SK-N-MC (cell line): Measurements from ENCODE around the gene ADPGK.

Experiments used
- DNase-seq: peaks from one replicate; pipeline ENCODE4 v3.0.0-alpha.2; 2011; ENCODE audit warnings: low read depth, low spot score
- H3K27ac ChIP-seq: fragments of 200-600 bp; sonication (generic); 2 replicates; pipeline ENCODE4 v1.5.1; 2016; ENCODE audit warnings: mixed run types
- H3K36me3 ChIP-seq: fragments of 200-600 bp; sonication (generic); 2 replicates; pipeline ENCODE4 v1.6.1; 2017; ENCODE audit warnings: antibody characterized with exemption, low read length, mixed read lengths; ENCODE audit not compliant: insufficient read depth
- H3K4me3 ChIP-seq: fragments of 200-600 bp; sonication (generic); 2 replicates; pipeline ENCODE4 v1.5.1; 2016
- H3K9ac ChIP-seq: fragments of 200-600 bp; sonication (generic); 2 replicates; pipeline ENCODE4 v1.8.0; 2017; ENCODE audit warnings: mixed run types, mixed read lengths; ENCODE audit not compliant: insufficient read length
- H3K9me3 ChIP-seq: fragments of 200-600 bp; sonication (generic); 2 replicates; pipeline ENCODE4 v1.6.1; 2017; ENCODE audit warnings: low read depth, mild to moderate bottlenecking, antibody characterized with exemption, low read length, moderate library complexity, mixed read lengths
- EZH2 ChIP-seq: fragments of 200-600 bp; sonication (generic); IDR thresholded peaks from one replicate; pipeline ENCODE4 v1.6.1; 2017; ENCODE audit warnings: antibody characterized with exemption
- FOXP2 ChIP-seq: optimal IDR thresholded peaks from 2 replicates; pipeline ENCODE3; 2011; ENCODE audit warnings: mild to moderate bottlenecking, moderate library complexity; ENCODE audit not compliant: insufficient read depth; ENCODE audit errors: extremely low read length, control extremely low read depth
- POLR2AphosphoS5 ChIP-seq: IDR thresholded peaks from 2 replicates; pipeline ENCODE4 v1.6.1; 2012; ENCODE audit warnings: mild to moderate bottlenecking, low read depth, low read length, borderline replicate concordance

Gene ADPGK

GRCh38 chr15:72793766-72794660, 10.5 kb upstream of the ADPGK start:
- Histone ChIP-seq H3K36me3 (no peaks in the 10 kb centered on the region), H3K9ac (no peak overlapping the region), H3K27ac (no peak overlapping the region), H3K4me3 (no peak overlapping the region), H3K9me3 (no peaks in the 10 kb centered on the region)
- no peak for DNase-seq
- TF ChIP-seq EZH2 (no peak), FOXP2 (no peak), POLR2AphosphoS5 (no peak)

DNA sequence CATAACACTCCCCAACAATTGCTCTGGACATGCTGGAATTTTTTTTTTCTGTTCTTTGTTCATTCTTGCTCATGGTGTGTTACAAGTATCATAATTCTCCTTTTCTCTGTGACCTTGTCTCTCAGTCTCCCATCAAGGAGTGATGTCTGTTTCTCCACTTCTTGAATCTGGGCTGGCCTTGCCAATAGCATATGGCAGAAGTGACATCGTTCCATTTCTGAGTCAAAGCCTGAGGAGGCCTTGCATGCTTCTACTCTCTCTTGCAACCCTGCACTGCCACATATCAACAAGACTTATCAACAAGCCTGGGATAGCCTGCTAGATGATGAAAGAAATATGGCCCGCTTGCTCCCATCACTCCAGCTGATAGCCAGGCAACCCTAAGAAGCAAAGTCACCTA, 8.9 kb upstream of the ADPGK start:
- no peak for DNase-seq
- Histone ChIP-seq H3K4me3 (no peak overlapping the region), H3K9ac (no peak overlapping the region), H3K27ac (no peak overlapping the region), H3K36me3 (no peaks in the 10 kb centered on the region), H3K9me3 (no peaks in the 10 kb centered on the region)
- TF ChIP-seq EZH2, result no peak
- no peak for TF ChIP-seq FOXP2
- TF ChIP-seq POLR2AphosphoS5, result no peak

- H3K9me3 ChIP-seq, result no peaks in the 10 kb centered on the region
- H3K9ac ChIP-seq, result no peak overlapping the region
- H3K36me3 ChIP-seq, result no peaks in the 10 kb centered on the region
- no peak overlapping the region for H3K27ac ChIP-seq
- no peak for DNase-seq
- no peak overlapping the region for H3K4me3 ChIP-seq
- TF ChIP-seq EZH2 (no peak), FOXP2 (no peak), POLR2AphosphoS5 (no peak)
Measured at GRCh38 chr15:72790302-72790910, 6.8 kb upstream of the ADPGK start.

GRCh38 chr15:72787526-72787925, 4.0 kb upstream of the ADPGK start:
- Histone ChIP-seq H3K36me3 (no peaks in the 10 kb centered on the region), H3K27ac (no peak overlapping the region), H3K9ac (no peak overlapping the region), H3K4me3 (no peak overlapping the region), H3K9me3 (no peaks in the 10 kb centered on the region)
- TF ChIP-seq POLR2AphosphoS5, result no peak
- TF ChIP-seq FOXP2, result no peak
- no peak for TF ChIP-seq EZH2
- DNase-seq, result no peak

DNA sequence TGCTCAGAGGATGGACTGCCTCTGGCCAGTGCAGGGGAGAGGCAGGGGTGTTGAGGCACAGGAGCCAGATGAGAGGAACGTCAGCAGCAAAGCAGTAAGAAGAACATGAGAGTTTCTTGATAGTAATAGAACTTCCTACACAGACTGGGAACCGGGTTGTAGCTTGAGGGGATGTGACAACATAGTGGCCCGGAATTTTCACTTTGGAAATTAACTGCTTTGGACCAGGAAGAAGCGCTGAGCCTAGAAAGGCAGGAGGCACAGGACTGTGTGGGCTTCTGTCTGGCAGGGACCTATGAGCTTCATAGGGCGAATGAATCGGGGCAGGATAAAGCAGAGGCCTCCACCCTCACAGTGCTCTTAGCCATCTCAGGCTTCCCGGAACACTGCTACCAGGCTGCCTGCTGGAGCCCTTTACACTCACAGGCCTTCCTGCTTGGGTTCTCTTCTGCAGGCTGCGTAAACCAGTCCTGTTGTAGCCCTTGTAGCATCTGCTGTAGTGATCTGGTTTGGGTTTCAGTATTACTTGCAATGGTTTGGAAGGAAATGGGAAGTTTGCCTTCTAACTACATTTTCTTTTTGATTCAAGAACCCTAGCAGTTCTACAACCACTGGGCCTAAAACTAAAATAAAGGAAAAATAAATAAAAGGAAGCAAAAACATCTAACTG, 3.3 kb upstream of the ADPGK start:
- Histone ChIP-seq H3K27ac (no peak overlapping the region), H3K36me3 (no peaks in the 10 kb centered on the region)
- no peak for TF ChIP-seq FOXP2
- no peak for TF ChIP-seq EZH2
- no peak for TF ChIP-seq POLR2AphosphoS5

GRCh38 chr15:72786242-72786641, 2.7 kb upstream of the ADPGK start:
- DNase-seq, result no peak
- H3K27ac ChIP-seq, result no peak overlapping the region
- no peaks in the 10 kb centered on the region for H3K9me3 ChIP-seq
- TF ChIP-seq EZH2 (no peak), FOXP2 (no peak), POLR2AphosphoS5 (no peak)
- no peak overlapping the region for H3K4me3 ChIP-seq
- H3K36me3 ChIP-seq, result no peaks in the 10 kb centered on the region
- H3K9ac ChIP-seq, result no peak overlapping the region

More for the DNA sequence above, 3.3 kb upstream of the ADPGK start:
- no peaks in the 10 kb centered on the region for H3K9me3 ChIP-seq
- no peak for DNase-seq
- H3K4me3 ChIP-seq, result no peak overlapping the region
- no peak overlapping the region for H3K9ac ChIP-seq

DNA sequence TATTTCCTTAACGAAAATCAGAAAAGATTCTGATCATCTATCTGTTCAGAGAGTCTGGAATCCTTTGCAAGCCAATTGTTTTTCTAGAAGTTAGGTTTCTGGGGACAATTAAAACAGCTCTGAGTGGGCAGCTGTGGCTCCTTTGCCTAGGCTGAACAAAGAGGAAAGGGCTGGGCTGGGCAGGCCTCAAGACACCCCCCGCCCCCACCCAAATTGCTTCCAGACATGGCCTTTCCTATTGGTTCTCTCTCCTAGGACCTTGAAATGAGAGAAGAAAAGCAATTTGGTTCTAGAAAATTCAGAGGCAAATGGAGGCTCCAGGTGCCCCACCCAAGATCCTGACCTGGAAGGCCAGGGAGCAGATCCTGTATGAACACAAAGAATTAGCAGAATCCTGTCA, 2.3 kb upstream of the ADPGK start:
- no peak for TF ChIP-seq FOXP2
- TF ChIP-seq EZH2, result no peak
- no peak for TF ChIP-seq POLR2AphosphoS5
- H3K9me3 ChIP-seq, result no peaks in the 10 kb centered on the region
- no peak for DNase-seq
- 0 out of 2 replicates have a peak, but pooled peaks cover 1% of the 10 kb centered on the region for H3K36me3 ChIP-seq
- no peak overlapping the region for H3K4me3 ChIP-seq
- no peak overlapping the region for H3K9ac ChIP-seq
- no peak overlapping the region for H3K27ac ChIP-seq

GRCh38 chr15:72785432-72785831, 1.9 kb upstream of the ADPGK start:
- no peak for TF ChIP-seq EZH2
- TF ChIP-seq FOXP2, result no peak
- TF ChIP-seq POLR2AphosphoS5, result no peak
- no peaks in the 10 kb centered on the region for H3K9me3 ChIP-seq
- no peak overlapping the region for H3K9ac ChIP-seq
- H3K27ac ChIP-seq, result no peak overlapping the region
- H3K36me3 ChIP-seq, result 0 out of 2 replicates have a peak, but pooled peaks cover 3% of the 10 kb centered on the region
- H3K4me3 ChIP-seq, result no peak overlapping the region
- no peak for DNase-seq
